Left ventricle myocardium inferior (tissue), 1 donor: Measurements from ENCODE around the gene PLCXD3. TPM values are rescaled to one million over a fixed set of nuclear protein-coding genes. Genes with fewer than 3 reads are reported as not detected.

Experiments used
- DNase-seq: peaks from one replicate; pipeline ENCODE4 v3.0.0-alpha.2; 2020
- H3K27ac ChIP-seq: fragments of 200-600 bp; replicated peaks from 2 replicates; pipeline ENCODE4 v1.8.0; 2021
- H3K27me3 ChIP-seq: fragments of 200-600 bp; 2 replicates; pipeline ENCODE4 v1.8.0; 2021; ENCODE audit warnings: low read depth
- H3K36me3 ChIP-seq: fragments of 200-600 bp; 2 replicates; pipeline ENCODE4 v1.8.0; 2021
- H3K4me1 ChIP-seq: fragments of 200-600 bp; 2 replicates; pipeline ENCODE4 v1.8.0; 2021
- H3K4me3 ChIP-seq: fragments of 200-600 bp; 2 replicates; pipeline ENCODE4 v1.8.0; 2021; ENCODE audit warnings: mild to moderate bottlenecking, moderate library complexity
- H3K9me3 ChIP-seq: fragments of 200-600 bp; replicated peaks from 2 replicates; pipeline ENCODE4 v1.8.0; 2021
- CTCF ChIP-seq: fragments of 200-600 bp; IDR thresholded peaks from 2 replicates; pipeline ENCODE4 v1.8.0; 2021; ENCODE audit warnings: antibody characterized with exemption, mild to moderate bottlenecking, borderline replicate concordance
- intact Hi-C: fragments of 100-400 bp; cut with micrococcal nuclease; formaldehyde crosslinking; loops from one replicate; pipeline ENCODE4 v1.11.0; 2022
- total RNA-seq: library from RNA; stranded (reverse); fragmentation: NEBNext Ultra II Directional; extraction: Animal tissue kit (Norgen Biotek cat#: 25700); gene quantifications from one replicate; pipeline ENCODE4 v1.2.1, GENCODE V29; 2021
- donor health status: DM: no; HTN: yes; CAD: no; lungs with severe emphysema.

The PLCXD3 gene
- total RNA-seq, 1 donor from 2014 or later = 73.1 TPM

DNA sequence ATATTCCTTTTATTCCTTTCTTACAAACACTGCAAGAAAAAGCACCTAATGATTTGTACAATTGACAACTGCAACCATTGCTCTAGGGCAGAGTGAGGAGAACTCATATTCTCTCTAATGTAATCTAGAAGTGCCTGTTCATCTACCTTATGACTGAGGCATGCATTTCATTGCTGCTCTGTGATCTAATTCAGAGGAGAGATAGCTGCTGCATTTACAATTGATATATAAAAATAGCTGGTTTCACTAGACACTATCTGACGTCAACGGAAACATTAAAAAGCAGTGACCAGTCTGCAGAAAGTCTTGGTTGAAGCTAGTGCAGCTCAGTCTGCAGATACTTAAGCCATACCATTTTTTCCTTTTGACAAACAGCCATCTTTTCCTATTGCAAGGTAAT is 224.2 kb downstream of the PLCXD3 start:
- H3K27me3 ChIP-seq = no peaks in the 10 kb centered on the region
- TF ChIP-seq CTCF = no peak
- H3K9me3 ChIP-seq = no peaks in the 10 kb centered on the region
- H3K4me3 ChIP-seq = no peak overlapping the region
- H3K4me1 ChIP-seq = peaks cover 17% of the 10 kb centered on the region
- no peak for DNase-seq
- no peaks in the 10 kb centered on the region for H3K36me3 ChIP-seq
- peak overlapping the region; percentile 66 for H3K27ac ChIP-seq
- intact Hi-C loops = no loop called here

GRCh38 chr5:41284938-41285337 is 225.5 kb downstream of the PLCXD3 start:
- TF ChIP-seq CTCF = no peak
- no peaks in the 10 kb centered on the region for H3K36me3 ChIP-seq
- H3K4me3 ChIP-seq = no peak overlapping the region
- peaks cover 17% of the 10 kb centered on the region for H3K4me1 ChIP-seq
- no peaks in the 10 kb centered on the region for H3K9me3 ChIP-seq
- intact Hi-C loops = no loop called here
- no peaks in the 10 kb centered on the region for H3K27me3 ChIP-seq
- DNase-seq = no peak
- H3K27ac ChIP-seq = no peak overlapping the region

DNA sequence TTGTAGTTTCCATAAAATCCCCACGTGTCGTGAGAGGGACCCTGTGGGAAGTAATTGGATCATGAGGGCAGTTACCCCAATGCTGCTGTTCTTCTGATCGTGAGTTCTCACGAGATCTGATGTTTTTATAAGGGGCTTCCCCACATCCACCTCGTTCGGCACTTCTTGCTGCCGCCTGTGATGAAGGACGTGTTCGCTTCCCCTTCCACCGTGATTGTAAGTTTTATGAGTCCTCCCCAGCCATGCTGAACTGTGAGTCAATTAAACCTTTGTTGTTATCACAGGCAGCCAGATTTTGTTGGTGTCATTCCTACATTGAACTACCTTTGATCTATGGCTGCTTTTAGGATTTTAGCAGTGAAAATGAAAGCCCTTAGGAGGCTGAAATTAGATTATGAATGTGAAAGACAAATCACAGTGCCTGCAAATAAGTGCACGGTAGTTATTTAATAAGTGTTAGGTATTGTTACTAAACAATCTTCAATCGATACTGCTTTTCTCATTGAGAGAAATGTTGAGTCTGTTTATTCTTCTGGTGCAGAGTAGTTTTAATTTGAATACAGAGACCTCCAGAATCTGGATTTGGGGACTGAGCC is 229.1 kb downstream of the PLCXD3 start:
- Histone ChIP-seq H3K27me3 (no peaks in the 10 kb centered on the region), H3K27ac (no peak overlapping the region), H3K36me3 (no peaks in the 10 kb centered on the region), H3K4me3 (no peak overlapping the region), H3K9me3 (no peaks in the 10 kb centered on the region), H3K4me1 (peaks cover 10% of the 10 kb centered on the region)
- no peak for TF ChIP-seq CTCF
- DNase-seq = no peak
- intact Hi-C loops = no loop called here

GRCh38 chr5:41279040-41279439 is 231.4 kb downstream of the PLCXD3 start:
- no peak overlapping the region for H3K27ac ChIP-seq
- intact Hi-C loops = no loop called here
- no peaks in the 10 kb centered on the region for H3K9me3 ChIP-seq
- no peak overlapping the region for H3K4me3 ChIP-seq
- no peaks in the 10 kb centered on the region for H3K27me3 ChIP-seq
- no peaks in the 10 kb centered on the region for H3K36me3 ChIP-seq
- TF ChIP-seq CTCF = no peak
- DNase-seq = no peak
- no peaks in the 10 kb centered on the region for H3K4me1 ChIP-seq

DNA sequence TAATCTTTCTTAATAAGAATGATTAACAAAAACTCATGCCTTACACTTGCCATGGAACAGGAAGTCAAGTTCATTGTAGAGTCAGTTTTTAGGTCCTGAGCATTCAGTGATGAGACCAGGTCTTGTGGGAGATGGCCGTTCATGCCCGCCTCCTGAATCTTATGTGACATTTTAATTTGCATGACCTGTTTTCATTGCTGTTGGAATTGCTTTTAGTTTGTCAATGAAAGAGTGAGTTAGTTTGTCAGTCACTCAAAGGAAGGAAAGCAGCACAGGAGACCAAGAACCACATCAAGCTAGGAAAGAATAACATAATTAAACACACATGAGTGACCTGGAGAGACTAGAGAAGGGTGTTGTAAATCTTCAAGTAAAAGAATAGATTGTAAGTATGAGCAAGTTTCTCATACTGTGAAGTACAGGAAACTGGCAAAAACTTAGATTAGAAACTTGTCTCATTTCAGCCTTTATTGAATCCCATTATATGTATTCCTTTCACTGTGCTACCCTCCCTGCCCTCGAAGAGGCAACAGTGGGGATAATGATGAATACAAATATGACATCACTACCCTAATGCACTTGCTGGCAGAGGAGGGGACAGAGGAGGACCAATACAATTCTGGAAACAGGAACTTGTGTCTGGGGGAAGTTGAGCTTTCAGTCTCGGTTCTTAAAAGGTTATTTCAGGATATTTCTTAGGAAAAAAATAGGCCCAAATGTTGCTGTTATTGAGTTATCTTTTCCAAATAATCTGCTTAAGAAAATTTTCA is 232.7 kb downstream of the PLCXD3 start:
- H3K4me3 ChIP-seq = no peak overlapping the region
- intact Hi-C loops = no loop called here
- no peak for DNase-seq
- H3K9me3 ChIP-seq = no peaks in the 10 kb centered on the region
- no peaks in the 10 kb centered on the region for H3K27me3 ChIP-seq
- no peak for TF ChIP-seq CTCF
- H3K36me3 ChIP-seq = no peaks in the 10 kb centered on the region
- peaks cover under 1% of the 10 kb centered on the region for H3K4me1 ChIP-seq
- H3K27ac ChIP-seq = no peak overlapping the region
